HepG2 (cell line): Measurements from ENCODE around the gene PARN. TPM values are rescaled to one million over a fixed set of nuclear protein-coding genes. Genes with fewer than 3 reads are reported as not detected.

Experiments used
- ATF5 ChIP-seq: sonication (generic); formaldehyde crosslinking; IDR thresholded peaks from 2 replicates; pipeline ENCODE4 v1.4.0; 2020; ENCODE audit warnings: mild to moderate bottlenecking, low read depth, missing genetic modification reagents
- ATF6 ChIP-seq: sonication (generic); formaldehyde crosslinking; conservative IDR thresholded peaks from 2 replicates; pipeline ENCODE4 v1.4.0; 2020; ENCODE audit warnings: missing genetic modification reagents
- CBFB ChIP-seq: sonication (generic); formaldehyde crosslinking; IDR thresholded peaks from 2 replicates; pipeline ENCODE4 v1.4.0; 2020; ENCODE audit warnings: missing genetic modification reagents
- CTCF ChIP-seq: sonication (generic); formaldehyde crosslinking; IDR thresholded peaks from 2 replicates; pipeline ENCODE4 v1.5.0; 2020; ENCODE audit warnings: mild to moderate bottlenecking, missing genetic modification reagents, moderate library complexity
- DPF2 ChIP-seq: sonication (generic); formaldehyde crosslinking; IDR thresholded peaks from 2 replicates; pipeline ENCODE4 v1.4.0; 2020; ENCODE audit warnings: mild to moderate bottlenecking, low read depth, missing genetic modification reagents, borderline replicate concordance
- EP300 ChIP-seq, 3 experiments: sonication (generic) in 1 of 3; formaldehyde crosslinking in 1 of 3; IDR thresholded peaks; 2 replicates each; pipeline versions ENCODE4 v1.5.1 to v1.6.1; 2011 to 2020; ENCODE audit warnings: low read depth in 2 of 3, low read length in 2 of 3, borderline replicate concordance in 1 of 3, improper control_type of control experiment in 1 of 3, mild to moderate bottlenecking in 1 of 3, missing genetic modification reagents in 1 of 3, moderate library complexity in 1 of 3
- EZH2 ChIP-seq: conservative IDR thresholded peaks from 2 replicates; pipeline ENCODE4 v1.6.1; 2012; ENCODE audit warnings: mild to moderate bottlenecking, low read depth, low read length, moderate library complexity
- HDAC1 ChIP-seq: sonication (generic); formaldehyde crosslinking; IDR thresholded peaks from 2 replicates; pipeline ENCODE4 v1.5.1; 2020; ENCODE audit warnings: mild to moderate bottlenecking, missing genetic modification reagents
- HINFP ChIP-seq: sonication (generic); formaldehyde crosslinking; IDR thresholded peaks from 2 replicates; pipeline ENCODE4 v1.4.0; 2020; ENCODE audit warnings: low read depth, mild to moderate bottlenecking, missing genetic modification reagents
- IKZF5 ChIP-seq: IDR thresholded peaks from 2 replicates; pipeline ENCODE4 v1.6.1; 2018; ENCODE audit warnings: missing genetic modification reagents, mild to moderate bottlenecking, missing compliant biosample characterization
- KLF15 ChIP-seq: sonication (generic); formaldehyde crosslinking; IDR thresholded peaks from 2 replicates; pipeline ENCODE4 v1.8.1; 2023; ENCODE audit warnings: borderline replicate concordance, mild to moderate bottlenecking, inconsistent platforms, missing genetic modification reagents, mixed read lengths
- NFE2 ChIP-seq: sonication (generic); formaldehyde crosslinking; IDR thresholded peaks from 2 replicates; pipeline ENCODE4 v1.4.0; 2020; ENCODE audit warnings: missing genetic modification reagents
- NFKBIZ ChIP-seq: IDR thresholded peaks from 2 replicates; pipeline ENCODE4 v1.6.1; 2018; ENCODE audit warnings: missing genetic modification reagents, missing compliant biosample characterization
- NR3C1 ChIP-seq: sonication (generic); formaldehyde crosslinking; IDR thresholded peaks from 2 replicates; pipeline ENCODE4 v1.4.0; 2020; ENCODE audit warnings: missing genetic modification reagents
- RFX1 ChIP-seq: fragments of 450-650 bp; IDR thresholded peaks from 2 replicates; pipeline ENCODE4 v1.6.1; 2017
- SMAD1 ChIP-seq: sonication (generic); formaldehyde crosslinking; IDR thresholded peaks from 2 replicates; pipeline ENCODE4 v1.4.0; 2020; ENCODE audit warnings: missing genetic modification reagents, low read depth, mild to moderate bottlenecking, borderline replicate concordance
- SMAD3 ChIP-seq: sonication (generic); formaldehyde crosslinking; IDR thresholded peaks from 2 replicates; pipeline ENCODE4 v1.4.0; 2020; ENCODE audit warnings: missing genetic modification reagents
- ZBTB20 ChIP-seq: sonication (generic); formaldehyde crosslinking; IDR thresholded peaks from 2 replicates; pipeline ENCODE4 v1.8.1; 2023; ENCODE audit warnings: missing genetic modification reagents, low read depth, mild to moderate bottlenecking, borderline replicate concordance
- ZMAT3 ChIP-seq: sonication (generic); formaldehyde crosslinking; conservative IDR thresholded peaks from 2 replicates; pipeline ENCODE4 v1.7.0; 2021; ENCODE audit warnings: missing genetic modification reagents
- ZNF629 ChIP-seq: sonication (generic); formaldehyde crosslinking; conservative IDR thresholded peaks from 2 replicates; pipeline ENCODE4 v1.5.0; 2020; ENCODE audit warnings: missing genetic modification reagents
- ZNF7 ChIP-seq: IDR thresholded peaks from 2 replicates; pipeline ENCODE4 v1.6.1; 2016; ENCODE audit warnings: missing biosample characterization, missing genetic modification reagents
- polyA plus RNA-seq, 8 experiments: library from polyadenylated mRNA; depleted of rRNA in 3 of 8; stranded (reverse) in 7 of 8; unstranded in 1 of 8; fragments of >200 nt; fragmentation: Illumina TruSeq in 4 of 8; extraction: Trizol in 4 of 8; gene quantifications; 2 replicates each; pipeline versions ENCODE4 v1.2.1 to v1.2.3, GENCODE V29; 2011 to 2016; ENCODE audit warnings: low read depth in 4 of 8, missing spikeins in 1 of 8, mixed read lengths in 1 of 8; ENCODE audit not compliant: insufficient read depth in 1 of 8
- total RNA-seq, 5 experiments: library from RNA; depleted of rRNA; stranded (reverse); fragments of >200 nt; fragmentation: Illumina TruSeq; extraction: Trizol; gene quantifications; 2 replicates each; pipeline ENCODE4 v1.2.3, GENCODE V29; 2016; ENCODE audit warnings: low read depth in 1 of 5

The PARN gene
- total and polyA plus RNA-seq, 2 of the 13 experiments (the other 11 are each of a cell fraction or from before 2014, with no cell fraction given) = 13.3 to 47.6 TPM

- peak; percentile 53; the same call in 1 of the 2 replicates for TF ChIP-seq IKZF5 (CRISPR knock-in tag)
- 0 out of 2 replicates have a peak, but pooled peaks have one; percentile 62 for TF ChIP-seq SMAD3 (CRISPR knock-in tag)
- TF ChIP-seq ZNF7 (CRISPR knock-in tag) = 0 out of 2 replicates have a peak, but pooled peaks have one; percentile 26
- TF ChIP-seq NFE2 (CRISPR knock-in tag) = peak; percentile 99
- no peak for TF ChIP-seq ZNF629
- TF ChIP-seq HDAC1 = no peak; the same call in 1 of the 2 replicates
- TF ChIP-seq NR3C1 (CRISPR knock-in tag) = no peak
- TF ChIP-seq EP300 (IDR thresholded peaks at IDR 0.05; ENCODE audit: low read depth in 2 of 2, low read length in 2 of 2) = peak in 1 of 2 experiments; percentile 70; a peak in 2 of 4 replicates
- TF ChIP-seq EP300 (CRISPR knock-in tag; IDR thresholded peaks at IDR 0.05; ENCODE audit: borderline replicate concordance) = peak; percentile 82
- TF ChIP-seq ZMAT3 (CRISPR knock-in tag) = peak; percentile 78
- no peak for TF ChIP-seq RFX1
- TF ChIP-seq ATF6 (CRISPR knock-in tag) = no peak; the same call in 1 of the 2 replicates
- TF ChIP-seq ZBTB20 (CRISPR knock-in tag) = peak; percentile 66
- no peak for TF ChIP-seq CTCF (CRISPR knock-in tag)
- TF ChIP-seq HINFP (CRISPR knock-in tag) = no peak
- no peak for TF ChIP-seq KLF15 (CRISPR knock-in tag)
- TF ChIP-seq NFKBIZ (CRISPR knock-in tag) = peak; percentile 80; the same call in 1 of the 2 replicates
- no peak for TF ChIP-seq EZH2
- TF ChIP-seq ATF5 (CRISPR knock-in tag) = no peak
- TF ChIP-seq SMAD1 (CRISPR knock-in tag) = no peak; the same call in 1 of the 2 replicates
- peak; percentile 79; the same call in 1 of the 2 replicates for TF ChIP-seq CBFB
- peak; percentile 37 for TF ChIP-seq DPF2
Observed at GRCh38 chr16:14501331-14502255, 128.5 kb downstream of the PARN start (continued).
